SK-N-SH (cell line): ENCODE data around the gene ENOPH1.

ENCODE experiments used
- CTCF ChIP-seq: fragments of 200-600 bp; sonication (generic); IDR thresholded peaks from 2 replicates; pipeline ENCODE4 v1.6.1; 2017; ENCODE audit warnings: antibody characterized with exemption, mild to moderate bottlenecking, moderate library complexity
- ELF1 ChIP-seq: IDR thresholded peaks from 2 replicates; pipeline ENCODE4 v1.4.0; 2012
- GABPA ChIP-seq: IDR thresholded peaks from 2 replicates; pipeline ENCODE4 v1.4.0; 2012; ENCODE audit warnings: low read depth, mild to moderate bottlenecking
- POLR2AphosphoS5 ChIP-seq: IDR thresholded peaks from 2 replicates; pipeline ENCODE4 v1.6.1; 2012; ENCODE audit warnings: low read depth, low read length
- TAF1 ChIP-seq: IDR thresholded peaks from 2 replicates; pipeline ENCODE4 v1.6.1; 2012; ENCODE audit warnings: low read depth, mild to moderate bottlenecking, low read length, moderate library complexity, borderline replicate concordance
- TF ChIP-seq, protein P1 (sequence below): IDR thresholded peaks from 2 replicates; pipeline ENCODE4 v1.6.1; 2012; ENCODE audit warnings: mild to moderate bottlenecking, low read depth, low read length, moderate library complexity
- TF ChIP-seq, protein P2 (sequence below): IDR thresholded peaks from 2 replicates; pipeline ENCODE4 v1.4.0; 2012; ENCODE audit warnings: low read depth

GRCh38 chr4:82481506-82481840 lies 51.1 kb downstream of the ENOPH1 start:
- TF ChIP-seq, protein P1, sequence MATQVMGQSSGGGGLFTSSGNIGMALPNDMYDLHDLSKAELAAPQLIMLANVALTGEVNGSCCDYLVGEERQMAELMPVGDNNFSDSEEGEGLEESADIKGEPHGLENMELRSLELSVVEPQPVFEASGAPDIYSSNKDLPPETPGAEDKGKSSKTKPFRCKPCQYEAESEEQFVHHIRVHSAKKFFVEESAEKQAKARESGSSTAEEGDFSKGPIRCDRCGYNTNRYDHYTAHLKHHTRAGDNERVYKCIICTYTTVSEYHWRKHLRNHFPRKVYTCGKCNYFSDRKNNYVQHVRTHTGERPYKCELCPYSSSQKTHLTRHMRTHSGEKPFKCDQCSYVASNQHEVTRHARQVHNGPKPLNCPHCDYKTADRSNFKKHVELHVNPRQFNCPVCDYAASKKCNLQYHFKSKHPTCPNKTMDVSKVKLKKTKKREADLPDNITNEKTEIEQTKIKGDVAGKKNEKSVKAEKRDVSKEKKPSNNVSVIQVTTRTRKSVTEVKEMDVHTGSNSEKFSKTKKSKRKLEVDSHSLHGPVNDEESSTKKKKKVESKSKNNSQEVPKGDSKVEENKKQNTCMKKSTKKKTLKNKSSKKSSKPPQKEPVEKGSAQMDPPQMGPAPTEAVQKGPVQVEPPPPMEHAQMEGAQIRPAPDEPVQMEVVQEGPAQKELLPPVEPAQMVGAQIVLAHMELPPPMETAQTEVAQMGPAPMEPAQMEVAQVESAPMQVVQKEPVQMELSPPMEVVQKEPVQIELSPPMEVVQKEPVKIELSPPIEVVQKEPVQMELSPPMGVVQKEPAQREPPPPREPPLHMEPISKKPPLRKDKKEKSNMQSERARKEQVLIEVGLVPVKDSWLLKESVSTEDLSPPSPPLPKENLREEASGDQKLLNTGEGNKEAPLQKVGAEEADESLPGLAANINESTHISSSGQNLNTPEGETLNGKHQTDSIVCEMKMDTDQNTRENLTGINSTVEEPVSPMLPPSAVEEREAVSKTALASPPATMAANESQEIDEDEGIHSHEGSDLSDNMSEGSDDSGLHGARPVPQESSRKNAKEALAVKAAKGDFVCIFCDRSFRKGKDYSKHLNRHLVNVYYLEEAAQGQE: no peak
- TF ChIP-seq TAF1: no peak
- TF ChIP-seq CTCF: no peak
- TF ChIP-seq, protein P2, sequence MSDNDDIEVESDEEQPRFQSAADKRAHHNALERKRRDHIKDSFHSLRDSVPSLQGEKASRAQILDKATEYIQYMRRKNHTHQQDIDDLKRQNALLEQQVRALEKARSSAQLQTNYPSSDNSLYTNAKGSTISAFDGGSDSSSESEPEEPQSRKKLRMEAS: no peak
- TF ChIP-seq POLR2AphosphoS5: no peak
- no peak for TF ChIP-seq ELF1
- no peak for TF ChIP-seq GABPA
